Epithelial cell of prostate (primary cell): ENCODE results near the gene SOX5.
"Not testable (repeated sequence)": the region's sequence is repeated elsewhere in the genome, so short reads cannot be mapped to it uniquely, and the experiment has no call there.

Experiments used
- DNase-seq: peaks from one replicate; pipeline ENCODE4 v3.0.0-alpha.2; 2011; ENCODE audit warnings: low read depth, low spot score
- H3K27ac ChIP-seq: fragments of 450-650 bp; 2 replicates; pipeline ENCODE4 v1.5.1; 2017; ENCODE audit warnings: mild to moderate bottlenecking

SOX5 gene

GRCh38 chr12:23851602-23852001, 97.9 kb downstream of the SOX5 start:
- no peak for DNase-seq
- H3K27ac ChIP-seq = no peak overlapping the region

GRCh38 chr12:23847857-23848256, 101.6 kb downstream of the SOX5 start:
- DNase-seq = no peak
- H3K27ac ChIP-seq = no peak overlapping the region

GRCh38 chr12:23843958-23844357, 105.5 kb downstream of the SOX5 start:
- H3K27ac ChIP-seq = no peak overlapping the region
- DNase-seq = no peak

GRCh38 chr12:23834076-23834475, 115.4 kb downstream of the SOX5 start:
- no peak for DNase-seq

GRCh38 chr12:23831739-23832138, 117.7 kb downstream of the SOX5 start:
- H3K27ac ChIP-seq = no peak overlapping the region

More at GRCh38 chr12:23834076-23834475, 115.4 kb downstream of the SOX5 start:
- no peak overlapping the region for H3K27ac ChIP-seq

GRCh38 chr12:23830210-23830609, 119.3 kb downstream of the SOX5 start:
- H3K27ac ChIP-seq = no peak overlapping the region
- DNase-seq = no peak

More at GRCh38 chr12:23831739-23832138, 117.7 kb downstream of the SOX5 start:
- no peak for DNase-seq

- no peak overlapping the region for H3K27ac ChIP-seq
- no peak for DNase-seq
These were observed 122.1 kb downstream of the SOX5 start for GRCh38 chr12:23827353-23827752.

GRCh38 chr12:23825124-23825523, 124.3 kb downstream of the SOX5 start:
- not testable (repeated sequence) for DNase-seq, H3K27ac ChIP-seq

GRCh38 chr12:23824358-23824757, 125.1 kb downstream of the SOX5 start:
- DNase-seq = no peak

GRCh38 chr12:23822883-23823282, 126.6 kb downstream of the SOX5 start:
- DNase-seq, H3K27ac ChIP-seq: not testable (repeated sequence)

More at GRCh38 chr12:23824358-23824757, 125.1 kb downstream of the SOX5 start:
- H3K27ac ChIP-seq = no peak overlapping the region

GRCh38 chr12:23817345-23817744, 132.1 kb downstream of the SOX5 start:
- DNase-seq = no peak
- no peak overlapping the region for H3K27ac ChIP-seq

GRCh38 chr12:23816394-23816851, 133.0 kb downstream of the SOX5 start:
- DNase-seq = no peak
- no peak overlapping the region for H3K27ac ChIP-seq

GRCh38 chr12:23815810-23816209, 133.7 kb downstream of the SOX5 start:
- H3K27ac ChIP-seq = no peak overlapping the region
- no peak for DNase-seq

- no peak for DNase-seq
- no peak overlapping the region for H3K27ac ChIP-seq
These were observed 136.3 kb downstream of the SOX5 start for GRCh38 chr12:23813206-23813605.

GRCh38 chr12:23810329-23810902, 139.1 kb downstream of the SOX5 start:
- H3K27ac ChIP-seq = no peak overlapping the region
- DNase-seq = no peak

- DNase-seq = no peak
- H3K27ac ChIP-seq = no peak overlapping the region
These were observed 145.9 kb downstream of the SOX5 start for GRCh38 chr12:23803540-23803939.

GRCh38 chr12:23795494-23795893, 154.0 kb downstream of the SOX5 start:
- no peak for DNase-seq
- H3K27ac ChIP-seq = no peak overlapping the region

- H3K27ac ChIP-seq = no peak overlapping the region
- no peak for DNase-seq
These were observed 168.4 kb downstream of the SOX5 start for GRCh38 chr12:23781118-23781517.

- no peak overlapping the region for H3K27ac ChIP-seq
- no peak for DNase-seq
These were observed 174.3 kb downstream of the SOX5 start for GRCh38 chr12:23775208-23775607.

- no peak overlapping the region for H3K27ac ChIP-seq
- DNase-seq = no peak
These were observed 178.1 kb downstream of the SOX5 start for GRCh38 chr12:23771240-23771949.

- no peak overlapping the region for H3K27ac ChIP-seq
These were observed 179.1 kb downstream of the SOX5 start for GRCh38 chr12:23770202-23770938.

More at GRCh38 chr12:23770202-23770938, 179.1 kb downstream of the SOX5 start:
- no peak for DNase-seq
